ENCODE data around the gene ARSG. TPM values are rescaled to one million over a fixed set of nuclear protein-coding genes. Genes with fewer than 3 reads are reported as not detected.

The ARSG gene
- total RNA-seq, 2 experiments from 2014 or later: 26.1 to 53.0 TPM

DNA sequence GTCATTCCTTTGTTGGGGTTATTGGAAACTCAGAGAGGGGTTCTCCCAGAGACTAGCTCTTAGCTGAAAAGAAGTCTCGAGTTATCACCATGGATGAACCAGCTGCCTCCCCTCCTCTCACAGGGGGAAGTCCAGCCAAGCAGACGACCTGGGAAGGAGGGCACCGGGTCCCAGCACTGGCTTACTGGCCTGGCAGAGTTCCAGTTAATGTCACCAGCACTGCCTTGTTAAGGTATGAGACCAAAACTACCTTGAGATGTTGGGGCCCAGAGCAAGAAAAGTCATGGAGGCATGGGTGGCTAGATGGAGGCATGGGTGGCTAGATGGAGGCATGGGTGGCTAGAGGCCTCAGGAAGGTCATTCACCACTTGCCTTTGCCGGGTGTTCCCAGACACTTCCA is 93.6 kb downstream of the ARSG start:
- Histone ChIP-seq H2AFZ (ENCODE audit: low read length) (no peak overlapping the region), H3K4me3 (ENCODE audit: low read depth, low read length, poor library complexity, severe bottlenecking) (no peak overlapping the region), H3K9me2 (ENCODE audit: insufficient read depth, low read length) (no peaks in the 10 kb centered on the region), H3K9me3 (ENCODE audit: low read length) (no peaks in the 10 kb centered on the region), H3K4me2 (ENCODE audit: low read length) (no peak overlapping the region), H3K79me2 (ENCODE audit: insufficient read depth, low read depth, low read length) (no peaks in the 10 kb centered on the region), H3K4me1 (ENCODE audit: insufficient read depth, low read length, poor library complexity, severe bottlenecking) (no peaks in the 10 kb centered on the region), H3K36me3 (ENCODE audit: insufficient read depth, low read length) (no peaks in the 10 kb centered on the region), H4K20me1 (ENCODE audit: insufficient read depth, low read length) (no peaks in the 10 kb centered on the region), H3K27ac (ENCODE audit: low read depth, low read length, poor library complexity, severe bottlenecking) (no peak overlapping the region)
- no TSS peak for BruUV-seq (replicated peaks)
- TF ChIP-seq EZH2phosphoT487 (IDR thresholded peaks at IDR 0.05; ENCODE audit: borderline replicate concordance, low read depth, low read length): no peak
- TF ChIP-seq, protein P1, sequence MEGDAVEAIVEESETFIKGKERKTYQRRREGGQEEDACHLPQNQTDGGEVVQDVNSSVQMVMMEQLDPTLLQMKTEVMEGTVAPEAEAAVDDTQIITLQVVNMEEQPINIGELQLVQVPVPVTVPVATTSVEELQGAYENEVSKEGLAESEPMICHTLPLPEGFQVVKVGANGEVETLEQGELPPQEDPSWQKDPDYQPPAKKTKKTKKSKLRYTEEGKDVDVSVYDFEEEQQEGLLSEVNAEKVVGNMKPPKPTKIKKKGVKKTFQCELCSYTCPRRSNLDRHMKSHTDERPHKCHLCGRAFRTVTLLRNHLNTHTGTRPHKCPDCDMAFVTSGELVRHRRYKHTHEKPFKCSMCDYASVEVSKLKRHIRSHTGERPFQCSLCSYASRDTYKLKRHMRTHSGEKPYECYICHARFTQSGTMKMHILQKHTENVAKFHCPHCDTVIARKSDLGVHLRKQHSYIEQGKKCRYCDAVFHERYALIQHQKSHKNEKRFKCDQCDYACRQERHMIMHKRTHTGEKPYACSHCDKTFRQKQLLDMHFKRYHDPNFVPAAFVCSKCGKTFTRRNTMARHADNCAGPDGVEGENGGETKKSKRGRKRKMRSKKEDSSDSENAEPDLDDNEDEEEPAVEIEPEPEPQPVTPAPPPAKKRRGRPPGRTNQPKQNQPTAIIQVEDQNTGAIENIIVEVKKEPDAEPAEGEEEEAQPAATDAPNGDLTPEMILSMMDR (conservative IDR thresholded peaks at IDR 0.05; ENCODE audit: low read length): no peak
- intact Hi-C loops (cut with micrococcal nuclease; ENCODE audit: unreplicated experiment): no loop called here
- CTCF ChIA-PET (ENCODE audit: unreplicated experiment): no interaction called here
- DNase-seq (ENCODE audit: low spot score): no peak
- POLR2A ChIA-PET: interaction anchor here (0.9 to 1.7 kb wide), 2 partner anchors 11 to 54 kb away, joined by 3 read pairs; no protein-coding TSS in a partner anchor

DNA sequence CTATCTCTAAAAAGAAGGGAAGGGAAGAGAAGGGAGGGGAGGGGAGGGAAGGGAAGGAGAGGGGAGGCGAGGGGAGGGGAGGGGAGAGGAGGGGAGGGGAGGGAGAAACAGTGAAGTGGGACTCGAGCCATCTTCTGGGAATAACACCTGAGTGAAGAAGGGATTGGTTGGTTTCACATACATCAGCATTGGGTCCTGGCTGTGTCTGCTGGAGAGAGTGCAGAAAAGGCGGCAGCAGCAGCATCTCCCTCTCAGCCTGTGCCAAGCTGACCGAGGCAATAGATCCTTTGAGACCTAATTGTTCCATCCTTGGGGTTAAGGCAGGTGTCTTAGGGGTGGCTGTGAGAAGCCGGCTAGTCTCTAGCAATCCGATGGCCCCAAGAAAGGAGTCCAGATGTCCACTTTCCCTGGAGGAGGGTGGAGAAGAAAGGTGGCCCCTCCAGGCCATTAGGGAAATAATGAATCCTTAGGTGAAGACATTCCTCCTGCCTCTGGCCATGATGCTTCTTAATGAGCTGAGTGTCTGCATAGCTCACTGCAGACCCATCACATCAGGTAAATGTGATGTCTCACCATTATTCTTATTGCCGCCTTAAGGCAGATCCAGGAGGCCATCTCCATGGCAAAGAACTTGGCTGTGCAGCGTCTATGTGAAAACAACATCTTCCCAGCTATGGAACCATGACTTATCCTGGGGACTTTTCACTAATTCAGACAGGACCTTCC is 94.4 kb downstream of the ARSG start:
- POLR2A ChIA-PET: interaction anchor here (1.0 to 1.1 kb wide), 2 partner anchors 10 to 11 kb away, joined by 3 to 4 read pairs; no protein-coding TSS in a partner anchor
- no TSS peak for BruUV-seq (replicated peaks)
- H3K9me2 ChIP-seq (ENCODE audit: insufficient read depth, low read length): no peaks in the 10 kb centered on the region

More for the DNA sequence above, 94.4 kb downstream of the ARSG start:
- H3K27ac ChIP-seq (ENCODE audit: low read depth, low read length, poor library complexity, severe bottlenecking): no peak overlapping the region
- no peak overlapping the region for H3K4me2 ChIP-seq (ENCODE audit: low read length)
- no peaks in the 10 kb centered on the region for H3K9me3 ChIP-seq (ENCODE audit: low read length)
- no peak overlapping the region for H3K4me3 ChIP-seq (ENCODE audit: low read depth, low read length, poor library complexity, severe bottlenecking)
- no peaks in the 10 kb centered on the region for H4K20me1 ChIP-seq (ENCODE audit: insufficient read depth, low read length)
- H3K79me2 ChIP-seq (ENCODE audit: insufficient read depth, low read depth, low read length): no peaks in the 10 kb centered on the region
- CTCF ChIA-PET (ENCODE audit: unreplicated experiment): no interaction called here
- DNase-seq (ENCODE audit: low spot score): no peak
- TF ChIP-seq, protein P1 (conservative IDR thresholded peaks at IDR 0.05; ENCODE audit: low read length): no peak
- no peak for TF ChIP-seq EZH2phosphoT487 (IDR thresholded peaks at IDR 0.05; ENCODE audit: borderline replicate concordance, low read depth, low read length)
- no peak overlapping the region for H2AFZ ChIP-seq (ENCODE audit: low read length)
- intact Hi-C loops (cut with micrococcal nuclease; ENCODE audit: unreplicated experiment): no loop called here
- no peaks in the 10 kb centered on the region for H3K4me1 ChIP-seq (ENCODE audit: insufficient read depth, low read length, poor library complexity, severe bottlenecking)
- no peaks in the 10 kb centered on the region for H3K36me3 ChIP-seq (ENCODE audit: insufficient read depth, low read length)
